ENCODE measurements around the gene SLC2A1. TPM values are rescaled to one million over a fixed set of nuclear protein-coding genes. Genes with fewer than 3 reads are reported as not detected.

The SLC2A1 gene
- total and polyA plus RNA-seq, 9 of the 15 experiments (the other 6 are each of a cell fraction or from before 2014, with no cell fraction given), result 12.6 to 153 (median 48.0) TPM

DNA sequence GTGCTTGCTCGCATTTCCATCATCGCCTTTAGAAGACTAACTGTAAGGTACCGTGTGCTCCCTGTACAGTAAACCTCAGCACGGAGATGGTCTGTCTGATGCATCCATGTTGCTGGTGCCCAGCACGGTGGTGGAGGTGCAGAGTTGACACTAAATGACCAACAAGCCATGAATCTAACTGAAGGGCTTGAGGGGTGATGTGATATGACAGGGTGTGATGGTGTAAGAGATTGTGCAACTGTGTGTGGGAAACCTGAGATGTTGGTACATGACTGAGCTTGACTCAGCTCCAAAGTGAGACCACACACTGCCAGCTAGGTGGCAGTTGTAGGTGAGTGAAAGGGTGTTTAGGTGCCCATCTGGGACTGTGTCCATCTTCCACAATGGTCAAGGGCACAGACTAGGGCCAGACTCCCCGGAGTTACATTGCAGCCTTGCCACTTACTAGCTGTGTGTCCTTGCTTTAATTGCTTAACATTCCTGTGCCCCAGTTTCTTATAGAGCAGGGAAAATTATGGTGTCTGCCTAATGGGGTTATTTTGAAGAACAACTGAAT is 21.4 kb downstream of the SLC2A1 start (continued):
- TF ChIP-seq, protein P1, sequence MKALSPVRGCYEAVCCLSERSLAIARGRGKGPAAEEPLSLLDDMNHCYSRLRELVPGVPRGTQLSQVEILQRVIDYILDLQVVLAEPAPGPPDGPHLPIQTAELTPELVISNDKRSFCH (CRISPR knock-in tag; IDR thresholded peaks at IDR 0.05), result no peak
- TF ChIP-seq, protein P1 (tag; IDR thresholded peaks at IDR 0.05), result no peak
- no peak for TF ChIP-seq EGR1 (conservative IDR thresholded peaks at IDR 0.05)
- TF ChIP-seq ZFP36 (IDR thresholded peaks at IDR 0.05; ENCODE audit: low read depth, low read length, partially characterized antibody), result peak; percentile 76
- TF ChIP-seq ZNF695 (CRISPR knock-in tag; IDR thresholded peaks at IDR 0.05), result no peak
- TF ChIP-seq PKNOX1 (IDR thresholded peaks at IDR 0.05), result peak; percentile 61
- TF ChIP-seq ETV6 (IDR thresholded peaks at IDR 0.05; ENCODE audit: borderline replicate concordance in 1 of 2, low read depth in 2 of 2, low read length in 1 of 2), result no peak
- no peak for TF ChIP-seq ETV6 (CRISPR knock-in tag; IDR thresholded peaks at IDR 0.05; ENCODE audit: borderline replicate concordance)
- TF ChIP-seq, protein P2, sequence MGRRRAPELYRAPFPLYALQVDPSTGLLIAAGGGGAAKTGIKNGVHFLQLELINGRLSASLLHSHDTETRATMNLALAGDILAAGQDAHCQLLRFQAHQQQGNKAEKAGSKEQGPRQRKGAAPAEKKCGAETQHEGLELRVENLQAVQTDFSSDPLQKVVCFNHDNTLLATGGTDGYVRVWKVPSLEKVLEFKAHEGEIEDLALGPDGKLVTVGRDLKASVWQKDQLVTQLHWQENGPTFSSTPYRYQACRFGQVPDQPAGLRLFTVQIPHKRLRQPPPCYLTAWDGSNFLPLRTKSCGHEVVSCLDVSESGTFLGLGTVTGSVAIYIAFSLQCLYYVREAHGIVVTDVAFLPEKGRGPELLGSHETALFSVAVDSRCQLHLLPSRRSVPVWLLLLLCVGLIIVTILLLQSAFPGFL (CRISPR knock-in tag; IDR thresholded peaks at IDR 0.05), result no peak
- no peak for TF ChIP-seq OTX1 (CRISPR knock-in tag; IDR thresholded peaks at IDR 0.05)
- TF ChIP-seq ZNF253 (CRISPR knock-in tag; conservative IDR thresholded peaks at IDR 0.05), result no peak
- no peak for TF ChIP-seq ZBTB1 (CRISPR knock-in tag; IDR thresholded peaks at IDR 0.05; ENCODE audit: borderline replicate concordance, low read depth)
- no peak for TF ChIP-seq MYBL2 (IDR thresholded peaks at IDR 0.05; ENCODE audit: low read depth)
- no peak for TF ChIP-seq MYBL2 (CRISPR knock-in tag; IDR thresholded peaks at IDR 0.05; ENCODE audit: borderline replicate concordance)
- no peak for TF ChIP-seq CSDE1 (IDR thresholded peaks at IDR 0.05)
- TF ChIP-seq ZNF668 (CRISPR knock-in tag; IDR thresholded peaks at IDR 0.05), result 0 out of 2 replicates have a peak, but pooled peaks have one; percentile 60
- TF ChIP-seq GATA2 (CRISPR knock-in tag; IDR thresholded peaks at IDR 0.05), result peak; percentile 40; the same call in 1 of the 2 replicates
- 0 out of 2 replicates have a peak, but pooled peaks have one; percentile 7 for TF ChIP-seq PTBP1 (IDR thresholded peaks at IDR 0.05; ENCODE audit: low read depth, low read length)
- peak; percentile 85 for TF ChIP-seq MEIS2 (IDR thresholded peaks at IDR 0.05; ENCODE audit: partially characterized antibody)
- peak; percentile 36; the same call in 1 of the 2 replicates for TF ChIP-seq MAFG (tag; conservative IDR thresholded peaks at IDR 0.05)
- TF ChIP-seq TRIM24 (IDR thresholded peaks at IDR 0.05), result 0 out of 4 replicates have a peak, but pooled peaks of 1 of the 2 experiments have one; percentile 9
- TF ChIP-seq TBL1XR1 (IDR thresholded peaks at IDR 0.05; ENCODE audit: low read length in 2 of 2), result no peak
- peak; percentile 18; the same call in 1 of the 2 replicates for TF ChIP-seq ZBTB17 (CRISPR knock-in tag; IDR thresholded peaks at IDR 0.05)
- no peak for TF ChIP-seq THRAP3 (IDR thresholded peaks at IDR 0.05; ENCODE audit: borderline replicate concordance)
- peak; percentile 26 for TF ChIP-seq SMARCA5 (IDR thresholded peaks at IDR 0.05)
- TF ChIP-seq SNAPC5 (CRISPR knock-in tag; IDR thresholded peaks at IDR 0.05), result no peak
- 0 out of 2 replicates have a peak, but pooled peaks have one; percentile 46 for TF ChIP-seq ZNF511 (CRISPR knock-in tag; IDR thresholded peaks at IDR 0.05)
